ENCODE data around the gene ATP11C. TPM values are rescaled to one million over a fixed set of nuclear protein-coding genes. Genes with fewer than 3 reads are reported as not detected.

The ATP11C gene
- total and polyA plus RNA-seq, 9 of the 15 experiments (the other 6 are each of a cell fraction or from before 2014, with no cell fraction given): 18.2 to 42.2 (median 29.4) TPM

DNA sequence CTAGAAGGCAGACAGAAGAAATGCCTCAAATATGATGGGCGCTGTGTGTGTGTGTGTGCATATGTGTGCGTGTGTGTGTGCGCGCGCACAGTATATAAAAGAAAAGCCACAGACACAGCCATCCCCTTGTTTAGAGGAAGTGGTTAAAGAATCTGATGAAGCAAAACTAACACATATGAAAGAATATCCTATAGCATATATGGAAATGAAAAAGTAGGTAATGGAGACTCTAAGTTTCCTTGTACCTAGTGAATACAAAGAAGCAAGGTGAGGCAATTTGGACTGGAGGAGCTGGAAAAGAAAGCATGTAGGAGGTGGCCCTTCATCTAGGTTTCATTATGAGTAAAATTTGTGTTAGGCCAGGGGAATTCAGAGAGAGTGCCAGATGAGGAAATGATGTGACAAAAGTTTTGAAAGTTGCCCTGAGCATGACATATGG is 166.3 kb downstream of the ATP11C start:
- Histone ChIP-seq H3K4me2 (ENCODE audit: insufficient read depth, low read length) (no peak overlapping the region), H3K27ac (ENCODE audit: extremely low read depth, low read depth, low read length) (no peak overlapping the region), H3K9me3 (replicated peaks; ENCODE audit: control insufficient read depth, insufficient read depth, low read depth, low read length) (no peaks in the 10 kb centered on the region), H3K4me3 (no peak overlapping the region), H3K36me3 (ENCODE audit: control insufficient read depth, insufficient read depth, low read length) (peaks cover 39% of the 10 kb centered on the region; the same call in 2 of the 3 replicates), H3K9me1 (ENCODE audit: control insufficient read depth, insufficient read depth, low read length) (no peaks in the 10 kb centered on the region), H3K9ac (ENCODE audit: insufficient read depth in 1 of 2, low read depth in 2 of 2, low read length in 2 of 2) (no peak overlapping the region), H3K4me1 (replicated peaks in 1 of 2; ENCODE audit: control insufficient read depth in 2 of 2, insufficient read depth in 2 of 2, low read length in 2 of 2) (no peaks in the 10 kb centered on the region), H2AFZ (ENCODE audit: low read depth, low read length) (no peak overlapping the region), H4K20me1 (replicated peaks; ENCODE audit: control insufficient read depth, insufficient read depth, low read length) (no peaks in the 10 kb centered on the region), H3K27me3 (ENCODE audit: control insufficient read depth in 2 of 2, insufficient read depth in 2 of 2, low read length in 2 of 2) (no peaks in the 10 kb centered on the region), H3K79me2 (ENCODE audit: control insufficient read depth, insufficient read depth, low read length) (no peaks in the 10 kb centered on the region)
- CTCF ChIA-PET (ENCODE audit: low intra/inter-chr PET ratio): no interaction called here
- BruUV-seq (replicated peaks): no TSS peak
- intact Hi-C loops (cut with micrococcal nuclease): no loop called here
- no peak for FAIRE-seq
- in situ Hi-C loops (cut with MboI): no loop called here
- POLR2A ChIA-PET: no interaction called here
- 96% methylated on average over 5 of the region's 5 CpGs for WGBS (ENCODE audit: insufficient coverage, low coverage, missing lambda C conversion rate)
- TF ChIP-seq ZNF146 (CRISPR knock-in tag; IDR thresholded peaks at IDR 0.05; ENCODE audit: unreplicated experiment): no peak
- ATAC-seq: no peak
- DNase-seq (ENCODE audit: extremely low read depth in 1 of 4, low spot score in 3 of 4): no peak

DNA sequence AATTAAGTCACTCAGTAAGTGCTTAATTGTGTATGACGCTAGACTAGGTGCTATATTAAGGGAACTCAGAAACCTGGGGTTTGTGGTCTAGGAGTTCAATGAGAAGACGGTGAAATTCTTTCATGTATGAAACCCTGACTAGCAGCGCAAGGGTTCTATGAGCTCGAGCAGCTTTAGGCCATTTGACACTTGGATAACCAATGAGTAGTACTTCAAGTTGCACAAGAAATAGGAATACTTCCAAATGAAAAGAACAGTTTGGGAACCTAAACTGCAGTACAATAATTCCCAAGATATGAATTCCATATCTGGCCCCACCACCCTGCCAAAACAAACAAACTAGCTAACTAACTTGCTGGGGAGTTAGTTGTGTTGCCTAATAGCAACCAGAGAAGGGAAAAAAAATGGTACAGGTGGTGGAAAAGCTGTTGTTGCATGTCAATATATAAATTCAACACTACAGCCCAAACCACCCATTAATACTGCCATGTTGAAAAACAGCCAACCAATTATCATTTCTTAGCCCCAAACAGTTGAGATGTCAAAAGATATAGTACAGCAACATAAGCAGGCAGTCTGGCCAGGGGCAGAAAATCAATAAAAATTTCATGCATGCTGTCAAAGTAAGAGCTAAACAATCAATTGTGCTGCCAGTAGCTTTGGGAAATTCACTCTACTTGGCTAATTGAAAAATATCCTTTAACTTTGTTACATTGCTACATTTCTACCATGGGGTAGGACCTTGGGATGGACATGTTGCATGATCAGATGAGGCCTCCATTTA is 170.3 kb downstream of the ATP11C start:
- in situ Hi-C loops (cut with MboI) (no loop called here), intact Hi-C loops (cut with micrococcal nuclease) (no loop called here)
- no peak overlapping the region for H3K4me3 ChIP-seq
- H3K9me3 ChIP-seq (replicated peaks; ENCODE audit: control insufficient read depth, insufficient read depth, low read depth, low read length): no peaks in the 10 kb centered on the region
- FAIRE-seq (no peak), ATAC-seq (no peak), DNase-seq (ENCODE audit: extremely low read depth in 1 of 4, low spot score in 3 of 4) (no peak)
- H3K9ac ChIP-seq (ENCODE audit: insufficient read depth in 1 of 2, low read depth in 2 of 2, low read length in 2 of 2): no peak overlapping the region
- no peaks in the 10 kb centered on the region for H3K27me3 ChIP-seq (ENCODE audit: control insufficient read depth in 2 of 2, insufficient read depth in 2 of 2, low read length in 2 of 2)
- ChIA-PET POLR2A (no interaction called here), CTCF (ENCODE audit: low intra/inter-chr PET ratio) (no interaction called here)
- H3K4me2 ChIP-seq (ENCODE audit: insufficient read depth, low read length): no peak overlapping the region
- no peaks in the 10 kb centered on the region for H4K20me1 ChIP-seq (replicated peaks; ENCODE audit: control insufficient read depth, insufficient read depth, low read length)
- WGBS (ENCODE audit: insufficient coverage, low coverage, missing lambda C conversion rate): 85% methylated on average over 4 of the region's 4 CpGs
- no peaks in the 10 kb centered on the region for H3K9me1 ChIP-seq (ENCODE audit: control insufficient read depth, insufficient read depth, low read length)
- H3K36me3 ChIP-seq (ENCODE audit: control insufficient read depth, insufficient read depth, low read length): peaks cover 28% of the 10 kb centered on the region; the same call in 2 of the 3 replicates
- no peak overlapping the region for H2AFZ ChIP-seq (ENCODE audit: low read depth, low read length)
- no peak overlapping the region for H3K27ac ChIP-seq (ENCODE audit: extremely low read depth, low read depth, low read length)
- H3K4me1 ChIP-seq (replicated peaks in 1 of 2; ENCODE audit: control insufficient read depth in 2 of 2, insufficient read depth in 2 of 2, low read length in 2 of 2): peaks cover 0 to 3% of the 10 kb centered on the region in 2 experiments; a peak in 1 of 5 replicates
- BruUV-seq (replicated peaks): no TSS peak
- H3K79me2 ChIP-seq (ENCODE audit: control insufficient read depth, insufficient read depth, low read length): no peaks in the 10 kb centered on the region
- TF ChIP-seq RBM22 (IDR thresholded peaks at IDR 0.05; ENCODE audit: low read depth, low read length, poor library complexity, severe bottlenecking): no peak
- TF ChIP-seq ZNF140 (CRISPR knock-in tag; IDR thresholded peaks at IDR 0.05): no peak
- TF ChIP-seq, protein P1, sequence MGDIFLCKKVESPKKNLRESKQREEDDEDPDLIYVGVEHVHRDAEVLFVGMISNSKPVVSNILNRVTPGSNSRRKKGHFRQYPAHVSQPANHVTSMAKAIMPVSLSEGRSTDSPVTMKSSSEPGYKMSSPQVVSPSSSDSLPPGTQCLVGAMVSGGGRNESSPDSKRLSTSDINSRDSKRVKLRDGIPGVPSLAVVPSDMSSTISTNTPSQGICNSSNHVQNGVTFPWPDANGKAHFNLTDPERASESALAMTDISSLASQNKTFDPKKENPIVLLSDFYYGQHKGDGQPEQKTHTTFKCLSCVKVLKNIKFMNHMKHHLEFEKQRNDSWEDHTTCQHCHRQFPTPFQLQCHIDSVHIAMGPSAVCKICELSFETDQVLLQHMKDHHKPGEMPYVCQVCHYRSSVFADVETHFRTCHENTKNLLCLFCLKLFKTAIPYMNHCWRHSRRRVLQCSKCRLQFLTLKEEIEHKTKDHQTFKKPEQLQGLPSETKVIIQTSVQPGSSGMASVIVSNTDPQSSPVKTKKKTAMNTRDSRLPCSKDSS (IDR thresholded peaks at IDR 0.05; ENCODE audit: low read depth, partially characterized antibody): no peak
- no peak for TF ChIP-seq RHOXF2B (CRISPR knock-in tag; conservative IDR thresholded peaks at IDR 0.05)
- TF ChIP-seq ZNF212 (CRISPR knock-in tag; IDR thresholded peaks at IDR 0.05): no peak
- no peak for TF ChIP-seq SUPT5H (IDR thresholded peaks at IDR 0.05)
- TF ChIP-seq ZNF507 (tag; conservative IDR thresholded peaks at IDR 0.05): no peak
- TF ChIP-seq POLR3A (IDR thresholded peaks at IDR 0.05; ENCODE audit: borderline replicate concordance, extremely low read depth, insufficient read depth, insufficient read length): no peak
- TF ChIP-seq ZNF311 (CRISPR knock-in tag; IDR thresholded peaks at IDR 0.05): no peak
- no peak for TF ChIP-seq XRCC4 (IDR thresholded peaks at IDR 0.05; ENCODE audit: extremely low read depth, insufficient read depth, insufficient read length)
- TF ChIP-seq MYNN (IDR thresholded peaks at IDR 0.05): no peak
- no peak for TF ChIP-seq MYNN (CRISPR knock-in tag; IDR thresholded peaks at IDR 0.05)

All from K562 (cell line).